ENCODE measurements around the gene NIF3L1.
"Not testable (repeated sequence)": the region's sequence is repeated elsewhere in the genome, so short reads cannot be mapped to it uniquely, and the experiment has no call there.

The NIF3L1 gene

GRCh38 chr2:200873560-200873959, 15.6 kb upstream of the NIF3L1 start:
- no peak for DNase-seq

DNA sequence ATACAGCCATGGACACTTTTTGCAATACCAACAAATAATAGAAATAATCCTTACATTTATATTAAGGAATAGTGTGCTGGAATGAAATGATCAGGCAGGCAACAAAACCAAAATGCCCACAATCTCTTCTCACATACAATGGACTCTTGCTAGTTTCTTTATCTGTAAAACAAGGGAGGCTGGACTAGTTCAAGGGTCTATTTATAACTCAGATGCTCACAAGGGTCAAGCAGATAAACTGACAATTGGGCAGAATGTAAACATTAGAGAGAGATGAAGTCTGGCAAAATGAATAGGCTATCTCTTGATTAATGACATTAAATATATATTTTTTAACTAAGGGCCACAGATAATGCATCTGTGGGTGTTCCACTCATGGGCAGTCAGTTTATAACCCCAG, 11.7 kb upstream of the NIF3L1 start:
- DNase-seq, result no peak

GRCh38 chr2:200878289-200878880, 10.8 kb upstream of the NIF3L1 start:
- DNase-seq, result no peak

GRCh38 chr2:200881715-200882249, 7.4 kb upstream of the NIF3L1 start:
- DNase-seq, result not testable (repeated sequence)

DNA sequence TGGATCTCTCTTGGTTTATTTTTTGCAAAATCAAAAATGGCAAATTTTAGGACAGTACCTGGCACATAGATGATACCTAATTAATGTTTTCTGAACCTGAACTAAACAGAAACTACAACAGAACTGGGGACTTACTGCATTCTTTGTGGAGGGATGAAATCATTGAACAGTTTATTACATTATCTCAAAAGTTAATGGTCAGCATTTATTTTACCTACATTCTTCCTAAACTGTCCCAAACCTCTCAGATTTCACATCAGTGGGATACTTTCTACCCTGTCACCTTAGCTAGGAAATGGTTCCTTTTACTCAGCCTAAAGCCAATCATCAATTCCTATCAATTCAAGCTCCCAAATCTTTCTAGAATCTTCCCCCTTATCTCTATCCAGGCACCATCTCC, 10.3 kb downstream of the NIF3L1 start:
- DNase-seq, result no peak

DNA sequence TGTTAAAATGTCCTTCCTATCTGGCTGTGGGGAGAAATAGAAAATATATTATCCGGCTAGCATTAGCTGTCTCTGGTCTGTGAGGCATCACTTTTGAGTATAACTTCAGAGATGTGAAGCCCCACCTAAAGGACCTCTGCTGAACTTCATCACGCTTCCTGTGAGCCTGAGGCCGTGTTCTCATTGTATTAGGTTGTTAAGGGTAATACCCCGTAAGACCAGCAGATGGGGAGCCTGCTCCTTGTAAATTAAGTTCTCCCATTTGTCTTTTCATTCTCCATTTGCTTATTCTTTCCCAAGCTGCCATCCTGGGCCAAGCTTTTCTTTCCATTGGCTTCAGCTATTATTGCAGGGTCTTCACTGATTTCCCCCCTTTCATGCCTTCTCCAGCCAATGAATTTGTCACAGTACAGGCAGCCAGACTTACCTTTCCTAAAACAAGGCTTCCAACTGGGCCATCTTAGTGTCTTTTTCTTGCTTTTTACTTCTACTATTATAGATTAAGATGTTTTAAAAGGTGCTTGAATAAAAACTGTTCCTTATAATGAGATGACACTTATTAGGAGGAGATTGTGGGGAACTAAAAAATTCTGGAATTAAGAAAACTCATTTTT, 12.4 kb downstream of the NIF3L1 start:
- peak; percentile 48 for DNase-seq

DNA sequence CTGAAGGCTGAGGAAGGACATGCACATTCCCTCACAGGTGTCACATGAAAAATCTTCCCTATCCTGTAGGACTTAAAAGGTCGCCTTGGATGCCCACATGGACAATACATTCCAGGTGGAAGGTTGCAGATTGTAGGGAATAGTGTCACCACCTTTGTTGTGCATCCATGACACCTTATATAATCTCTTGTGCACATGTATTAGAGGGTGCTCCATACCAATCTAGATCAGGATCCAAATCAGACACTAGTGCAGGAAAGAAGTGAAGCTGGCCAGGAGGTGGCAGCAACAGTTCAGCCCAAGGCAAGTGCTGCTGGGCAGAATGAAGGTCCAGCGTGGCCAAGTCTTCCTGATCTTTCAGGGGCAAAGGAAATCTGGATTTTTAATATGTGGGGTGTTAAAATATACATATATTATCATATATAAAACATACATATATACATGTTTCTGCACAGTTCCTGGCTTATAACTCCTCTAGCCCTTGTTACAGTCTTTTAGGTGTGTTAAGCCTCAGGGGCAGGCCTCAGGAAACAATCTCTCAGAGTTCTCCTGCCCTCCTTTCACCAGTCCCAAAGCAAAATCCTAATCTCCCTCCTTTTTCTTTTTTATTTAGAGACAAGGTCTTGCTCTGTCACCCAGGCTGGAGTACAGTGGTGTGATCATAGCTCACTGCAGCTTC, 16.6 kb downstream of the NIF3L1 start:
- DNase-seq, result no peak

GRCh38 chr2:200909958-200910357, 20.8 kb downstream of the NIF3L1 start:
- no peak for DNase-seq

DNA sequence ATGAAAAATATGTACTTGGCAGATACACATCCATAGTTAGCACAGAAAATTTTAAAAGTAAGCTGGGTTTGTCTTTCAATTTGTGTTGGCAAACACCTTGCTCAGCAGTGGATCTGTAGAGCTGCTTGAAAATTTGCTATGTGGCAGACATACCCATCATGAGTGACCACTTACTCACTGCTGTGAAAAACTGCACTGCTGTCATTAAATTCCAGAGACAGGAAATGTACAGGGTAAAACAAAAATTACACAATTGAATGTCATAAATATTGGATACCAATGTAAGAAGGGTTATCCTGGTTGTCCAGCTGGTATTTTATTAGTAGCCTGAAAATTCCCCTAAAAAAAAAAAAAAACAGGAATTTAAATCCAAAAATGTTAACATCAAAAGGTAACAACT, 24.5 kb downstream of the NIF3L1 start:
- no peak for DNase-seq

- DNase-seq, result no peak
These were observed 33.3 kb downstream of the NIF3L1 start for GRCh38 chr2:200922439-200922838.

DNA sequence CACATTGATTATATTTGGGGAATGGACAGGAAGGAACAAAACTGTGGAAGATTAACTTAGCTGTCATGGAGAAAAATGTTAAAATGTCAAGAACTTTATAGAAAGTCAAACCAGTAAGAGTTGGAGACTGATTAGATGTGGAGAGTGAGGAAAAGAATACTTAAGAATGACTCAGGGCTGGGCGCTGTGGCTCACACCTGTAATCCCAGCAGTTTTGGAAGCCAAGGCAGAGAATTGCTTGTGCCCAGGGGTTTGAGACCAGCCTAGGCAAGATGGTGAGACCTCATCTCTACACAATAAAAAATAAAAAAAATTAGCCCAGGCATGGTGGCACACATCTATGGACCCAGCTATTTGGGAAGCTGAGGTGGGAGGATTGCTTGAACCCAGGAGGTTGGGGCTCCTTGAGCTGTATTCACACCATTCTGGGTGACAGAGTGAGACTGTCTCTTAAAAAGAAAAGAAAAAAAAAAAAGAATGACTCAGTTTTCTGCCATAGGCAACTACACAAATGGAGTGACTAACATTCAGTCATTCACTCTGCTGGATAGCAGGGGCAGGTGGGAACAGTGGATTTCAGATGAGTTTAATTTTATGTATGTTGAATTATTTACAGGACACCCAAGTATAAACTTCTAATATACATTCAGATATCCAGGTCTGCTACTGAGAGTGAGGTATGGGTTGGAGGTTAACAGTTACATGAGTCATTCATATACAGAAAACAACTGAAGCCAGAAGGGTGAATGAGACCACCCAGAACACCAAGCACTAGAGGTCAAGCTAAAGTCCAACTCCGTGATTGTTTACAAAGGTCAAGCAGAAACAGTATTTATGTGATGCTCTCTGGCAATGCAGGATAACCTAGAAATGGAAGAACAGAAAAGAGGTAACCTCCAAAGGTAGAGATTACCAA, 40.4 kb downstream of the NIF3L1 start:
- no peak for DNase-seq

DNA sequence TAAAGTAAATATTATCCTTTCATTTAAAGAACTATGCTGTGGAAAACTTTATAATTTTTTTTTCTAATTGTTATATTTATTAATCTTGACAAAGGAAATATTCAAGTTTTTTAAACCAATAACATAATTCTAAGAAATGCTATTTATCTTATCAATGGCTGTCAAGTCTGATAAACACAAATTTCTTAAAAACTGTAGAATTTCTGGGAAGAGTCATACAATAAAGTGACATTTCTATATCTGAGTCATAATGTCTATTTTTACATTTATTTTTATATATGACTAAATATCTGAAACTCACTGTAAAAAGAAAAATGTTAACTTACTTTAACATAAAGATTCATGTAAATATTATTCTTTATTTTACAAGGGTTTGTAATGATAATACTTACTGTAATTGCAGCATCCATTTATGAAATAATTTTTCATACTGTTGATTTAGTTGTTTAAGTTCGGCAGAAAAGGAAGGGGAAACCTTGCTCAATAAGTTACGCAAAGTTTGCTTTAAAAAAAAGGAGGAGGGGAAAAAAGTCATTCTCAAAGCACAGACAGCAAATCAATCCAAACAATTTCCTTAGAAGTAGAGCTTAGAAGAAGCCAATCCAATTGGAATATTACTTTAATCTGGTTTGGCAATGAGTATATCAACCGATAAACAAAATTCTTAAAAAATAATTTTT, 41.9 kb downstream of the NIF3L1 start:
- DNase-seq, result no peak

DNA sequence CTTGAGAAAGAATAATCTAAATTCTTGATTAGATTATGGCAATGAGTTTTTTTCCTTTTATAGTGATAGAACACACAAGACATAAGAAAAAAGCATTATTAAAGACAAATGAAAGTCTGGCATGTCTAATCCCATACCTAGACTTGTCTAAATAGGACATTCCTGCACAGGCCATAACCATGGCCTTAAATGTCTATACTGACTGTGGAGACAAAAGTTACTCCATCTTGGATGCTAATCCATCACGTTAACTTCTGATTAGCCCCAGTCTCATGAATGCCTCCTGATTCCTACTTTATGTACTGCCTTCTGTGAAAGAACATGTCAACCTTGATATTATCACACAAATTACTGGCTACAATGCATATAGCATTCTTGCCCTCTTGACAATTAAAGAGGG, 50.7 kb downstream of the NIF3L1 start:
- DNase-seq, result no peak

DNA sequence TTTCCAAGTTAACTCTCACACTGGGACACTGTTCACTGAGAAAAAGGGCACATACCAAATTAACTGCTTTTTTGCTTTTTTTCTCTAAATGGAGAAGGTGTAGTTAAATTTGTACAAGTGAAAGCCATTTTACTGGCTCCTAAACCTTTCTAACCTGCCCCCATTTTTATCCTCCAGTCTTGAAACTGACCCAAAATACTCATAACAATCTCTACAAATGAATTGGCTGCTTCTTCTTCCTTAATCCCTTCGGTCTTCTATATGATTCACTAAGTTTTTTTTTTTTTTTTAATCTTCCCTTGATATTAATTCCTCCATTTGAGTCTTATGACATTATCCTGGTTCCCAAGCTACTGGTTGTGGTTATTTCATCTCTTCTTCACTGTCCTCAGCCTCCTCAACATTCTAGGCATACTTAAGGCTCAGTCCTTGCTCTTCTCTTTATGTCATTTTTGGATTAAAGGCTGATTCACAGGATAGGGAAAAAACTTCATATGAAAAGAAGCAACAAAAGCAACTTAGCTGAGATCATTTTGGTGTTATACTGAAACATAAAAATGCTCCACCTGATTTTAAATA, 54.4 kb downstream of the NIF3L1 start:
- DNase-seq, result no peak

GRCh38 chr2:200944467-200945394, 55.6 kb downstream of the NIF3L1 start:
- DNase-seq, result peak; percentile 59

GRCh38 chr2:200945395-200945729, 56.2 kb downstream of the NIF3L1 start:
- DNase-seq, result no peak

- no peak for DNase-seq
These were observed 61.2 kb downstream of the NIF3L1 start for GRCh38 chr2:200950378-200950777.

Data from activated CD4-positive, CD25-positive, alpha-beta regulatory T cell treated with anti-CD3 and anti-CD28 coated beads, Interleukin-2, amount 50 U/mL, for 72 hours (primary cell).